ENCODE data around the gene HAUS6.
"Not testable (repeated sequence)": the region's sequence is repeated elsewhere in the genome, so short reads cannot be mapped to it uniquely, and the experiment has no call there.

Gene HAUS6

GRCh38 chr9:19102631-19103345 is at the start of gene HAUS6:
HAUS6 (minus strand) TSS chr9:19102904; CDS start chr9:19102651, 253 bp downstream.
- DNase-seq (ENCODE audit: low read depth), result peak; percentile 89

- DNase-seq (ENCODE audit: low read depth), result not testable (repeated sequence)
Observed at GRCh38 chr9:19152160-19152498, 49.4 kb upstream of the HAUS6 start.

DNA sequence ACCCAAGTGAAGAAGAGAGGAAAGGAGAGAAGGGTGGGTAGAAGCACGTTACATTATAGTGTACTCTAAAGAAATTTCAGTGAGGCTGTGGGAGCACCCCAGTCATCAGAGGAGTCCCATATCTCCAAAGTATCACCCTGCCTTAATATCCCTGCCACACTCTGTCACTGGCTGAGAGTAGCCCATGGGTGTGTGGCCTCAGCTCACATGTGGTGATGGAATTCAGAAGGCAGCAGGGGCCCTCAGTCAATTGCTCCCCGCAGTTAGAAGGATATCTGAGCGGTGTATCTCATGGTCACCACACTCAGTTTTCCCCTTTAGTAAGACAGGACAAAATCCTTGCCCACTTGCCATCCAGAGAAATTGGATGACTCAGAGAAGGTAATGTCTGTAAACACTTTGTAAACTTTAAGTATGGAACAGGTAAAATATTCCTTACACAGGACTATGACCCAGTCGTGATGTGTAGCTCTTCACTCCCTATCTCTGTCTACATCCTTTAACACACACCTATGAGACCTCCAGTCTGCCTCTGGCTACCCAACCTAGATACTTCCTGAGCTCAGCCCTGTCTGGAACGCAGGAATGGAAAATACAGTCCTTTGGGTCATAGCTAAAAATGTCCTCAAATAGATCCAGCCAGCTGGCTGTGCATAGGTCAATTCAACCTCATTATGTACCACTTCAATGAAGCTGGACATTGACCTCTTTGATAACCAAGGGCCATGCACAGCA is 48.9 kb upstream of the HAUS6 start:
- DNase-seq (ENCODE audit: low read depth), result no peak

- DNase-seq (ENCODE audit: low read depth), result no peak
Observed at GRCh38 chr9:19149230-19149629, 46.5 kb upstream of the HAUS6 start.

GRCh38 chr9:19148187-19148586 is 45.5 kb upstream of the HAUS6 start:
- DNase-seq (ENCODE audit: low read depth), result no peak

- DNase-seq (ENCODE audit: low read depth), result no peak
Observed at GRCh38 chr9:19146441-19147024, 43.8 kb upstream of the HAUS6 start.

DNA sequence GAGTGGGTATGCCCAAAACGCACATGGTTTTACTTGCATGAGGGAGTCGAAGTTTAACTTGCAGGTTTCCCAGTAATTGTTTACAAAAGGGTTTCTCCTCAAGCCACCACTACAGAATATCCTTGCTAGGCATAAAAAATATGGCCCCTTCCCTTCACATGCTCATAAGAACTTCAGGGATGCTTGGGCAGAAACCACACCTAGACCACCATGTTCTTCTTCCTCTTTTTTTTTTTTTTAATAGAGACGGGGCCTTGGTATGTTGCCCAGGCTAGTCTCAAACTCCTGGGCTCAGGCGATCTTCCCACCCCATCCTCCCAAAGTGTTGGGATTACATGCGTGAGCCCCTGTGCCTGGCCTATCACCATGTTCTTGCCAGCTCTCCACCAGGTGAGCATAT is 43.2 kb upstream of the HAUS6 start:
- no peak for DNase-seq (ENCODE audit: low read depth)

DNA sequence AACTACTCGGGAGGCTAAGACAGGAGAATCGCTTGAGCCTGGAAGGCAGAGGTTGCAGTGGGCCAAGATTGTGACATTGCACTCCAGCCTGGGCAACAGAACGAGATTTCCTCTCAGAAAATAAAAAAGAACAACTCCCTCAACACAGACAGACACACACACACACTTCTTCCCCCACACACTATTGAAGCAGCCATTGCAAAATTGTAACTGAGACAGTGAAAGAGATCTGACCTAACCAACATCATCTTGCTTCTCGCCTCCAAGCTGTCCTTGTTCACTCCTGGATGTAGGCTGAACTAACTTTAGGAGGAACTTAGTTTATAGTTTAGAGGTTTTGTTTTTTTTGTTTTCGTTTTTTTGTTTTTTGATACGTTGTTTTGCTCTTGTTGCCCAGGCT is 37.6 kb upstream of the HAUS6 start:
- DNase-seq (ENCODE audit: low read depth), result no peak

DNA sequence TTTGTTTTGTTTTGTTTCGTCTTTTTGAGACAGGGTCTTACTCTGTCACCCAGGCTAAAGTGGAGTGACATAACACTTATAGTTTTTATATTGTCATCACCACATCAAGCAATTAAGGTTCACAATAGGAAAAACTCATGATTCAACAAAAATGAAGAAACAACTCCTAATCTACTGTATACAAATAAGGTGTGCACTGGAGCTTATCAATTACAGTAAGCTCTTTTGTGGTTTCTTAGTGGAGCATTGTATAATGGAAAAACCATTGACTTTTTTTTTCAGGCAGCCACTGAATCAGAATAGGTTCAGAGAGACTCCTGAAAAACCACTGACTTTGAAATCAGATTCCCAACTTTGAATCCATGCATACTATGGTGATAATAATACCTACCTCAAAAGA is 35.4 kb upstream of the HAUS6 start:
- DNase-seq (ENCODE audit: low read depth), result no peak

DNA sequence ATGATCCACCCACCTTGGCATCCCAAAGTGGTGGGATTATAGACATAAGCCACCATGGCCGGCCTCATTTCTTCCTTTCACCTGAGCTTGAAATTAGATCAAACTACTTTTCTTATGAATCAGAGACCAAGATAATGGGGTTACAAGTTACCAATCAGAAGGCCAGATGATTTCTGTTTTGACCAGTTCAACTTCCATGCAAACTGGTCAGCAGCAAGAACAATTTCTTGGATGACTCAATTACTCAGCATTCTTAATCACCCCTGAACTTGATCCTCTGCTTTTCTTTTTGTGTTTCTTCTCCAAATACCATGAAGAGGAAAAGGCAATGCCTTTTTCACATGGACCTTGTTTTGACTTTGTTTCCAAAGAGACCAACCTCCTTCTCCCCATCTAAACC is 34.6 kb upstream of the HAUS6 start:
- no peak for DNase-seq (ENCODE audit: low read depth)

- DNase-seq (ENCODE audit: low read depth), result no peak
Observed at GRCh38 chr9:19136129-19136528, 33.4 kb upstream of the HAUS6 start.

- no peak for DNase-seq (ENCODE audit: low read depth)
Observed at GRCh38 chr9:19133549-19134345, 31.0 kb upstream of the HAUS6 start.

- DNase-seq (ENCODE audit: low read depth), result no peak
Observed at GRCh38 chr9:19130436-19130835, 27.7 kb upstream of the HAUS6 start.

GRCh38 chr9:19127871-19128500 is 25.3 kb upstream of the HAUS6 start:
- DNase-seq (ENCODE audit: low read depth), result peak; percentile 7

DNA sequence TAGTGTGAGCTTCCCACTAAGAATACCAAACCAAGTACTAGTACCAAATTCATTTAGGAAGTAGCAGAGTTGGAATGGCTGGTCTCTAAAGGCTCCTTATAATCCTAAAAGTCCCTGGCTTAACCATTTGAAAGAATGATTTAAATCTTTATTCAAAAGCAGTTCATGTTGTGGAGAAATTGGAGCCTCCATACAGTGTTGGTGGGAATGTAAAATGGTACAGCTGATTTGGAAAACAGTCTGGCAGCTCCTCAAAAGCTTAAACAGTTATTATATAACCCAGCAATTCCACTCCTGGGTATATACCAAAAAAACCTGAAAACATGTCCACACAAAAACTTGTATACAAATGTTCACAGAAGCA is 21.7 kb upstream of the HAUS6 start:
- no peak for DNase-seq (ENCODE audit: low read depth)

DNA sequence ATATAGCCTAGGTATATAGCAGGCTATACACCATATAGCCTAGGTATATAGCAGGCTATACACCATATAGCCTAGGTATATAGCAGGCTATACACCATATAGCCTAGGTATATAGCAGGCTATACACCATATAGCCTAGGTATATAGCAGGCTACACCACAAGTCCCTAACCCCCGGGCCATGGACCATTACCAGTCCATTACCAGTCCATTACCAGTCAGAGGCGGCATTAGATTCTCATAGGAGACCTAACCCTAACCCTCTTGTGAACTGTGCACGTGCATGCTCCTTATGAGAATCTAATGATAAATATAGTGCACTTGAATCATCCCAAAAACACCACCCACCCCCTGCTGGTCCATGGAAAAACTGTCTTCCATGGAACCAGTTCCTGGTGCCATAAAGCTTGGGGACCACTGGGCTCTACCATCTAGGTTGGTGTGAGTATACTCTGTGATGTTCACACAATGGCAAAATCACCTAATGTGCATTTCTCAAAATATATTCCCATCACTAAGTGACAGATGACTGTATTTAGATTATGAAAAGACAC is 19.9 kb upstream of the HAUS6 start:
- DNase-seq (ENCODE audit: low read depth), result no peak

DNA sequence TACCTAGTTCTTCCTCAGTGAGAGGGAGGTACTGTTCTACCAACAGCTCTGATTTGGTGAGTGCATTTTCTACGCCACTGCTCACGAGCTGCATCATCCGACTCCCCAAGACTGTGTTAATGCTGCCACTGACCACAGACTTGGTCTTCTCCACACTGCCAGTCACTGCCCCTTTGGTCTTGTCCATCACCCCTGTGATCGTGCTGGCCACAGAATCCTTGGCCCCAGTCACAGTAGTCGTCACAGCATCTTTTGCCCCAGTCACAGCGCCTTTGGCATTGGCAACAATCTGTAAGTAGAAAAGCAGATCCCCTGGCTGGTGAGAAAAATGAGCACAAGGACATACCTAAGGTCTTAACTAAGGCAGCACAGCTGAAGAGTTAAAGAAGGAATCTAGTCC is 18.2 kb upstream of the HAUS6 start:
- no peak for DNase-seq (ENCODE audit: low read depth)

DNA sequence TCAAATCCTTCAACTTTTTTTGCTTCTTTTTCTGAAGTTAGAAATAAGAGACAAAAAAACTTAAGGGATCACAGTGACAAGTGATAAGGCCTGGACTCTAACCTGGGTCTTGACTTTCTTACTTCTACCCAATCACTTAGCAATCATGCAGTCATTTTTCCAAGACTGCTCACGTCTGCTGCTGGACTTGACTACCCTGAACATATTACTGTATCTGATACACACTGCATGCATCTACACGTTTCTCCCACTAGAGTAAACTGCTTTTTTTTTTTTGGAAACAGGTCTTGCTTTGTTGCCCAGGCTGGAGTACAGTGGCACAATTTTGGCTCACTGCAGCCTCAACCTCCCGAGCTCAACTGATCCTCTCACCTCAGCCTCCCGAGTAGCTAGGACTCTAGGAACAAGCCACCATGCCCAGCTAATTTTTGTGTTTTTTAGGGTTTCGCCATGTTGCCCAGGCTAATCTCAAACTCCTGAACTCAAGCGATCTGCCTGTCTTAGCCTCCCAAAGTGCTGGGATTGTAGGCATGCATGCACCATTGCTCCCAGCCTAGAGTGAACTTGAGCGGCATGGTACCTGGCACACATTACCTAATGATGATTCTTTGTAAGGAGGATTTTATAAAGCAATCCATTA is 17.2 kb upstream of the HAUS6 start:
- no peak for DNase-seq (ENCODE audit: low read depth)

- no peak for DNase-seq (ENCODE audit: low read depth)
Observed at GRCh38 chr9:19119246-19119645, 16.5 kb upstream of the HAUS6 start.

DNA sequence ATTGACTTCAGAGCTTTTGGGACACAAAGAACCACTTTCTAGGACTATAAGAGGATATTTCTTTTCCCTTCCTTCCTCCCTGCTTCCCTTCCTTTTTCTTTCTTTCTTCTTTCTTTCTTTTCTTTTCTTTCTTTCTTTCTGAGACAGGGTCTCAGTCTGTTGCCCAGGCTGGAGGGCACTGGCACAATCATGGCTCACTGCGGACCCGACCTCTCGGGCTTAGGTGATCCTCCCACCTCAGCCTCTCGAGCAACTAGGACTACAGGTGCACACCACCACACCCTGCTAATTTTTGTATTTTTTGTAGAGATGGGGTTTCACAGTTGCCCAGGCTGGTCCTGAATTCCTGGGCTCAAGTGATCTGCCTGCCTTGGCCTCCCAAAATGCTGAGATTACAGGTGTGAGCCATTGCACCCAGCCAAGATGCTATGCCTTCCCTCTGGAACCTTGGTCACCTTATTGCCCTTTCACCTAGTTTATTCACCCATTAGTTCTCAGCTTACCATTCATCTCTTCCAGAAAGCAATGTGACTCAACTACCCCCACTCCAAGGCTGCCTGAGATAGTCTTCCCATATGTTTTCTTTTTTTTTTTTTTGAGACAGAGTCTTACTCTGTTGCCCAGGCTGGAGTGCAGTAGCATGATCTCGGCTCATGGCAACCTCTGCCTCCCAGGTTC is 14.5 kb upstream of the HAUS6 start:
- DNase-seq (ENCODE audit: low read depth), result no peak
